ENCODE data around the gene IFIT5.

- no peak for TF ChIP-seq CTCF (IDR thresholded peaks at IDR 0.05; ENCODE audit: low read length)
- no peak for TF ChIP-seq EZH2 (IDR thresholded peaks at IDR 0.05; ENCODE audit: borderline replicate concordance, low read length)
Observed at GRCh38 chr10:89367529-89367928, 46.8 kb upstream of the IFIT5 start.
